NOMO-1 (cell line): ENCODE measurements around the gene ACVR1B.
"Not testable (repeated sequence)": the region's sequence is repeated elsewhere in the genome, so short reads cannot be mapped to it uniquely, and the experiment has no call there.

Source experiments
- DNase-seq, 2 experiments: peaks; one replicate each; lab custom pipeline; 2025; ENCODE audit not compliant: unreplicated experiment in 2 of 2; lab: John Stamatoyannopoulos, UW

ACVR1B gene

DNA sequence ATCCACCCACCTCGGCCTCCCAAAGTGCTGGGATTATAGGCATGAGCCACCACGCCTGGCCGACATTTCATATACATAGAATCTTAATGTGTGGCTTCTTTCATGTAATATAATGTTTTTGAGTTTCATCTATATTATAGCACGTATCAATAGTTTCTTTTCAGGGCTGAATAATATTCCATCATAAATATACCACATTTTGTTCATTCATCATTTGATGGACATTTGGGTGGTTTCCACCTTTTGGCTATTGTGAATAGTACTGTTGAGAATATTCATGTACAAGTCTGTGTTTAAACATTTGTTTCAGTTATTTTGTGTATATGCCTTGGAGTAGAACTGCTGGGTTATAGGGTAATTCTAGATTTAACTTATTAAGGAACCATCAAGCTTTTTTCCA is 12.0 kb downstream of the ACVR1B start:
- DNase-seq, result no peak

DNA sequence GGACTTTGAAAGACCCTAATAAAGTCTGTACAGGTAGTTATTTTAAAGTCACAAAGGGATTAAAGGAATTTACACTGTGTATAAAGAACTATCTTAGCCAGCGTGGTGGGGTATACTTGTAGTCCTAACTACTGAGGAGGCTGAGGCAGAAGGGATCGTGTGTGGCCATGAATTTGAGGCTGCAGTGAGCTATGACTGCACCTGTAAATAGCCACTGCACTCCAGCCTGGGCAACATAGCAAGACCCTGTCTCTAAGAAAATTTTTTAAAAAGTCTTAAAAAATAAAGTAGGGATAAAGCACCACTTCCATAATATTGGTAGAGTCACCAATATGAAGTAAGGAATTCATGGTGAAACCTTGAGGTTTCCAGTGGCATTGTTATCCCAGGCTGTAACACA is 18.1 kb downstream of the ACVR1B start:
- no peak for DNase-seq

DNA sequence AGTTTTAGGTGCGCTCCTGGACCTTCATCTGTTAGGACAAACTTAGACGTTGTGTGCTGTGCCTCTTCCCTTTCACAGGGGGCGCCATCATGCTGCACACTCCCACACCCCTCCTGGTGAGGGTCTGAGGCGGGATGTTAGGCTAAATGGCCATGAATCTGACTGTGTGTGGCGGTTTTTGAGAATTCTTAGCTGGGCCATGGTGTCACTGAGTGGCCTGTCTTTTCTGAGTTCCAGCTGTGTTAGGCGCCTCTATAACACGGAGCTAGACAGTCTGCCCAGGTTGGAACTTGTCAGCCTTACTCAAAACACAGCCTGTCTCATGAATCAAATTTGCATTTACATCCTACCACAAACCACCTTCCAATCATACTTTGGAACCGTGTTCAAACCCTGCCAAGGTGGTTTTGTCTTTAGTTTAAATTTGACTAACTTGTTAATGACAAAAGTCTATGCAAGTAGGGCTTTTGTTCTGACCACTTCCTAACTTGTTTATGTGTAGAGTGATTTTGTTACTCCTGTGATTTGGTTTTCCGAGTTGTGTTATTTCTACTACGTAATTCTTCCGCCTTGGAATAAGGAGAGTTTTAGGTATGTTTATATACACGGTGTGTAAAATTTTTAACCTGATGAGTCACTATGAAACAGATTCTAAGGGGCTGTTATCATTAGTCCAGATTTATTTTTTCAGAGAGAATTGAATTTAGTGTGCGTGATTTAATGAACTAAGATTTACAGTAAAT is 19.6 kb downstream of the ACVR1B start:
- DNase-seq, result peak; percentile 15 to 26

DNA sequence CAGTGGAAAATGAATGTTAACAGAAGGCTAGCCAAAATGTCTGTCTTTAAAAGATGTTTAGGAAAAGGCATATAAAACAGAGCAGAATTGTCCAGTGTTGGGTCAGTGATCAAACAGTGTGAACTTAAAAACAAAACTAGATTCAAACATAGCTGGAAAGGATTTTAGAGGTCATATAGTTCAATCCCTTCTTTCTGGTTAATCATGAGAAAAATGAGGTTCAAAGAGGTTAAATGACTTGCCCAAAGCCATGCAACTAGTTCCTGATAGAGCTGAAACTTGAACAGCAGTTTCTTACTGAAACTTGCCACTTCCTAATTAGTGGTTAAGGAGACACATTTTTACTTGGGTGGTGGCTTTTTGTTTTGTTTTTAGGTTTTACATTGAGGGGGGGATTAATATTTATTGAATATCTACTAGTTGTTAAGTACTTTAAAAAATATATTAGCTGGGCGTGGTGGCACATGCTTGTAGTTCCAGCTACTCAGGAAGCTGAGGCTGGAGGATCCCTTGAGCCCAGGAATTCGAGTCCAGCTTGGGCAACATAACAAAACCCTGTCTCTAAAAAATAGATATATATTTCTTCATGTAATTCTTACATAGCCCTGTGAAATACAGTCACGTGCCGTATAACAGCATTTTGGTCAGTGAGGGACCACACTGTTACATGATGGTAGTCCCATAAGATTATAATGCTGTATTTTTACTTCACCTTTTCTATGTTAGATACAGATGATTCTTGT is 20.4 kb downstream of the ACVR1B start:
- DNase-seq, result peak; percentile 47 to 72

DNA sequence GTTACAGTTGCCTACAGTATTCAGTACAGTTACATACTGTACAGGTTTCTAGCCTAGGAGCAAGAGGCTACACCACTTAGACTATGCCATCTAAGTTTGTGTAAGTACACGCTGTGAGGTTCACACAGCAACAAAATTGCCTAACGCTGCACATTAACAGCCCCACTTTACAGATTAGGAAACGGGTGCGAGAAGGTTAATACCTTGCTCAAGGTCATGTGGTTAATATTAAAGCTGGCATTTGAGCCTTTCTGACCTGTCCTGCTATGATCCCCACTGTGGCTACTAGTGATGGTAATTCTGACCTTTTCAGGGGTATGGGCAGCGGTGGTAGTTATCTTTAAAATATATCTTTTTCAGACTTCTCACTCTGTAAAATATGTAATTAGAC is 20.9 kb downstream of the ACVR1B start:
- peak; percentile 24 to 40 for DNase-seq

DNA sequence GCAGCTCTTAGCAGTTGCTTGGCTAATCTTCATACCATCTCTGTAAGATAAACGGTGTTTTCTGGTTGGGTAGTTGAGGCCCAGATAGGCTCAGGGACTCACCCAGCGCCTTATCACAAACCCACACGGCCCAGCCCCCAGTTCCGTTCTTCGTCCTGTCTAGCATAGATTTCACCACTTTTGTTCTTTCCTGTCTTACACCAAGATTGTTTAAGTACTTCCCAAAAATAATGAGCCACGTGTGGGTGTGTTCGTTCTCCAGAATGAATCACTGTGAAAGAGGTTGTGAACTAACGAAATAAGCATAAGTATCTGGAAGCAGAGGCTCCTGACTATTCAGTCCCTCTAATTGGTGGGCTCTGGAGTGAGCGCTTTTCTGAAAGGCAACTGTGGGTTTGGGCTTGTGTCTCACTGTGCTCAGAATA is 21.4 kb downstream of the ACVR1B start:
- peak; percentile 97 for DNase-seq

DNA sequence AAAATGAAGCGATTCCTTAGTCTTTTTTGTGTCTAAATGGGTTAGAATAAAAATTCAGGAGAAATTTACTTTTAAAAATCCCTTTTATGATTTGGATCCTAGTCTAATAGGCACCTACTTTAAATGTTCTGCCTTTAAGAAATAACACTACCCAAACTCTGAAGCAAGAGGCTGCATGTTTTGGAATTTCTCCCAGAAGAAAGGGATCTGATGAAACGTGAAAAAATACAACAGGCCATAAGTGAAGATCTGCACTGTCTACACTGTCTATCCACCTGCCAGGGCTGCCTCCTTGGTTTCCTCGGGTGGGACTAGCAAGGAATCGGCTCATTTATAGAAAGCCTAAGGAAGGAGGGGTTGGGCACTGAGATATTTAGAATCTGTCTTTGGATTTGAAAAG is 22.1 kb downstream of the ACVR1B start:
- no peak for DNase-seq

DNA sequence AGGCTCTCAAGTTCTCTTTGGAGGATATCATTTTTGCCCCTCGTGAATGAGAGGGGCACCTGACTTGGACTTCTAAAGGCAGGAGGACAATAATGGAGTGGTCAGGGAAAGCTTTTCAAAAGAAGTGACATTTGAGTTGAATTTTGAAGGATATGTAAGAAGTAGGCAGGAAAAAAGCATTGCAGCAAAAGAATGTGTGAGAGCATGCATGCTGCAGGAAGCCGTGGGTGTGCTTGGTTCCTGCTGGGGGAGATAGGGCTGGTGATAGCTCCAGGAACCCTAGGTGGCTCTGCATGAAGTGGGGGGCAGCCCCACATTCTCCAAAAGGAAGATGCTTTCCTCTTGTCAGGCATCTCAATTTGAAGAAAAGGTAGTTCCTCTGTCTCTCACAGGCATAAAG is 23.1 kb downstream of the ACVR1B start:
- no peak for DNase-seq

DNA sequence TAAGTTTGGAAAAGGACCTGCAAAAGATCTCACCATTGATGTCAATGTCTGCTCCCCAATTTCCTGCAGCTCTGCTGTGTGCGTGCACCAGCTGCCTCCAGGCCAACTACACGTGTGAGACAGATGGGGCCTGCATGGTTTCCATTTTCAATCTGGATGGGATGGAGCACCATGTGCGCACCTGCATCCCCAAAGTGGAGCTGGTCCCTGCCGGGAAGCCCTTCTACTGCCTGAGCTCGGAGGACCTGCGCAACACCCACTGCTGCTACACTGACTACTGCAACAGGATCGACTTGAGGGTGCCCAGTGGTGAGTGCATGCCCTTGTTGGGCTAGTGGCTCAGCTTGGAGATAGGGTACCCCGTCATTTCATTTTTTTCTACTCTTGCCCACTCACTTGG is 23.7 kb downstream of the ACVR1B start:
- no peak for DNase-seq

DNA sequence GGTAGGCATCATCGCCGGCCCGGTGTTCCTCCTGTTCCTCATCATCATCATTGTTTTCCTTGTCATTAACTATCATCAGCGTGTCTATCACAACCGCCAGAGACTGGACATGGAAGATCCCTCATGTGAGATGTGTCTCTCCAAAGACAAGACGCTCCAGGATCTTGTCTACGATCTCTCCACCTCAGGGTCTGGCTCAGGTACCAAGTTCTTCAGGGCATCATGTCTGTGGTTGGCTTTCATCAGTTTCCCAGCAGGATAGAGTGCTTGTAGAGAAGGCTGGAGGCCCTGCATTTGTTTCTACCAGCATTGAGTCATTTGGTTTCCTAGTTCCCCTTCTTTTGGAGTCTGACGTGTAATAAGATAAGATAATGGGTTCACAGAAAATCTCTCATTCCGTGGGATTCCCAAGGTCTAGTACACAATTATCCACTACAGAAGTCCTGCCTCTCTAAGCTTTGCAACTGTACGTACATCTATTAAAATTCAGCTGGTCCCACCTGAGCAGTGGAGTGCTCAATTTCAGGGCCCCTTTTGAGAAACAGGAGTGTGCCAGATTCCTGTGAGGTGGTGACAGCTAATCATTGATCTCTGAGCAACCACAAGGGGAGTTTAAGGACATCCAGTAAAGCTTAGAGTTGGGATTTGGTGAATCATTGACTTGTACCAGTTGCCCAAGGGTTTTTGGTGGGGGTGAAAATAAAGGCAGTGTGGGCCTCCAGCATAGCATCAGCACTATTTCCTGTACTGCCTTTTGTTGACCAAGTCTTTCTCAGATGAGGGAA is 25.1 kb downstream of the ACVR1B start:
- DNase-seq, result peak; percentile 44 to 47

DNA sequence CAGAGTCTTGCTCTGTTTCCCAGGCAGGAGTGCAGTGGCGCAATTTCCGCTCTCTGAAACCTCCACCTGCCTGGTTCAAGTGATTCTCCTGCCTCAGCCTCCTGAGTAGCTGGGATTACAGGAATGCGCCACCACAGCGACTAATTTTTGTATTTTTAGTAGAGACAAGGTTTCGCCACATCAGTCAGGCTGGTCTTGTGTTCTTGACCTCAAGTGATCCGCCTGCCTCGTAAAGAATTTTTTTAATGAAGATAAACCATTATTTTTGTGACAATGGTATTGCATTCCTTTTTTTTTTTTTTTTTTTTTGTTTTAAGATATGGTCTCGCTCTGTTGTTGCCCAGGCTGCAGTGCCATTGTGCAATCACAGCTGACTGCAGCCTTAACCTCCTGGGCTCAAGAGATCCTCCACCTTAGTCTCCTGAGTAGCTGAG is 25.8 kb downstream of the ACVR1B start:
- DNase-seq, result no peak

DNA sequence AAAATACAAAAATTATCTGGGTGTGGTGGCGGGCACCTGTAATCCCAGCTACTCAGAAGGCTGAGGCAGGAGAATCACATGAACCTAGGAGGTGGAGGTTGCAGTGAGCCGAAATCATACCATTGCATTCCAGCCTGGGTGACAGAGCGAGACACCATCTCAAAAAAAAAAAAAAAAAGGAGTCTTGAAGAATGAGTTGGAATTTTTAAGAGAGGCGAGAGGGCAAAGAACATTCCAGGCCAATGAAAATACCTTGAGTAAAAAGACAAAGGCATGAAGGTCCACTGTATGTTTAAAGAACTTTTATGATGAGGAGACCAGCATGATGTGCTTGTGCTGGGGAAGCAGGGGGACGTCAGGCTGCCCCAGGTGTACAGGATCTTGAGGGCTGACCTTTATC is 27.8 kb downstream of the ACVR1B start:
- DNase-seq, result not testable (repeated sequence)

DNA sequence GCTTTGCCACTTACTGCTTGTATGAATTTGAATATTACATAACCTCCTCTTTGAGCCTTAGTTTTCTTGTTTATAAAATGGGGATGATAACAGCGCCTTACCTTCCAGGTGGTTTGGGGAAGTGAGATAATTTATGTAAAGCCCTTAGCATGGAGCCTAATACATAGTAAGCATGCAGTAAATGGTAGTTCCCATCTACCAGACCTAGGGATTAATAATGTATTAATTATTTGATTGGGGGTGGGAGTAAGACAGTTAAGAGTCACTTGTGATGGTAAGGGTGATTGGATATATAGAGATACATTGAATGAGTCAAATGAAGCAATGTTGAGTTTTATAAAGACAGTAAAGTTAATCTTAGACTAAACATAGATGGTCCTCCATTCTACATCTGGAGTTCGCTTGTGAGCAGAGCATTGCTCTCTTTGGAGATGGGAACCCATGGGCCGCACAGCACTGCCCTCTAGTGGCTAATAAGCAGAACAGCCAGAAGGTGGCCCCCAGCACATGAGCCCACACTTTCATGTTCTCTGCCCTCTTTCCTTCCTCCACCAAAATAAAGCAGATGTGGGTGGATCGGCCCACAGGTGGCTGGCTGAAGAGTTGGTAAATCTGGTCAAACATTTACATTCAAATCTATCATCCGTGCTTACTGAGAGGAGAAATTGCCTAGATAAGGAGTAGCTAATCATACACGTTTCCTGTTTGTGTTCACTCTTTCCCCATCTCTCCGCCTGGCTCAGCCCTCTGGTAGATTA is 28.7 kb downstream of the ACVR1B start:
- DNase-seq, result peak; percentile 36 to 65

DNA sequence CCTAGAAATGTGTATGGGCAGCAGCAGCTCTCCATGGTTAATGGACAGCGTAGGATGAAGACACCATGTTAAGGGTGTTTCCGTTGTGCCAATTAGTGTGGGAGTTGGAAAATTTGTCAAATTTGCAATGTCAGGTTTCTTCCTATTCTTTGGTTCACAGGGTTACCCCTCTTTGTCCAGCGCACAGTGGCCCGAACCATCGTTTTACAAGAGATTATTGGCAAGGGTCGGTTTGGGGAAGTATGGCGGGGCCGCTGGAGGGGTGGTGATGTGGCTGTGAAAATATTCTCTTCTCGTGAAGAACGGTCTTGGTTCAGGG is 29.3 kb downstream of the ACVR1B start:
- DNase-seq, result no peak

DNA sequence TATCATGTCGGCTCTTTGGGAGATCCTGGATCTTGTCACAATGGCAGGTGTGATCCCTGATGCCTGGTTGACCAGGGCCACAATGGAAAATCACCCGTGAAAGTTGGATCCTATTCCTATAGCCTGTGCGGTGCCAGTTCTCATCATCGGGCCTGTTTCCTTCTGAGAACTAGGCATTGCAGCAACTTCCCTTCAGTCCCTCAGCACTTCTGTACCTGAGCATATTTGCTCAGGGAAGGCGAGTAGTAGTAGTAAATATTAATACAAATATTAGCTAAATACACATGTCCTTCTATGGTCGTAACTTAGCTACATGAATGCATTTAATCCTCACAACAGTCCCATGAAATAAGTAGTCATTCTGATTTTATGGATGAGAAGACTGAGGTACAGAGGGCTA is 33.2 kb downstream of the ACVR1B start:
- no peak for DNase-seq

DNA sequence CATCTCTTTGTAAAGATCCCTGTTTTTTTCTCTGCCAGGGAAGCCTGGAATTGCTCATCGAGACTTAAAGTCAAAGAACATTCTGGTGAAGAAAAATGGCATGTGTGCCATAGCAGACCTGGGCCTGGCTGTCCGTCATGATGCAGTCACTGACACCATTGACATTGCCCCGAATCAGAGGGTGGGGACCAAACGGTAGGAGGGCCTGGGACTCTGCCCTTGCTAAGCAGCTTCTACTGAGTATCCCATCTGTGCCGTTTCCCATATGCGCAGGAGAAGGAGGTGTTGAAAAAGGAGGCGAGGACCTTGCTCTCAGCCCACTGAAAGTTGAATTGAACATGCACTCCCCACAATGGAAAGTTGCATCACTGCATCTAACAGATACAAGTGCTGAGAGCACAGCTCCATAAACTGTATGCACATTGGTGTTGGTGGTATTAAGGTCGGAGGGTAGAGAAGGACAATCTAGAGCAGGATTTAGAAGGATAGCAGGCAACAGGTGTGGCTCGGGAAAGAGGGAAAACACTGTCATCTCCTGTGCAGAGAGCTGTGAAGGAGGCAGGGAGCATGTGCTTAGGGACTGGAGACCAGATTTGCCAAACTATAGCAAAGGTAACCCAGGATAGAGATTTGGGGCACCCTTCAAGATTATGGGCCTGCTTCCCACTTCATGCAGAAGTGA is 33.8 kb downstream of the ACVR1B start:
- no peak for DNase-seq

DNA sequence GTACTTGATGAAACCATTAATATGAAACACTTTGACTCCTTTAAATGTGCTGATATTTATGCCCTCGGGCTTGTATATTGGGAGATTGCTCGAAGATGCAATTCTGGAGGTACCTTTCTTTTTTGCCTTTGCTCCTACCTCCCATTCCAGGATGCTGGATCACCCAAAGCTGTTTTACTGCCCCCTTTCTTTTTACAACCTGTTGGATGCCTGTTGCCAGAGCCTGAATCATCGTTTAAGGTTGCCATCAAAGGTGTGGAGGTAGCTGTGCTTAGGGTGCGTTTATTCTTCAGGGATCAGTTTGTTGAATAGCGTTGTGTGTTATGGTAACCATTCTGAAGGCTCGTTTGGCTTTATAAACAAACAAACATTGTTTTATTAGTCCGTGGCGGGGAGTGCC is 35.3 kb downstream of the ACVR1B start:
- no peak for DNase-seq

DNA sequence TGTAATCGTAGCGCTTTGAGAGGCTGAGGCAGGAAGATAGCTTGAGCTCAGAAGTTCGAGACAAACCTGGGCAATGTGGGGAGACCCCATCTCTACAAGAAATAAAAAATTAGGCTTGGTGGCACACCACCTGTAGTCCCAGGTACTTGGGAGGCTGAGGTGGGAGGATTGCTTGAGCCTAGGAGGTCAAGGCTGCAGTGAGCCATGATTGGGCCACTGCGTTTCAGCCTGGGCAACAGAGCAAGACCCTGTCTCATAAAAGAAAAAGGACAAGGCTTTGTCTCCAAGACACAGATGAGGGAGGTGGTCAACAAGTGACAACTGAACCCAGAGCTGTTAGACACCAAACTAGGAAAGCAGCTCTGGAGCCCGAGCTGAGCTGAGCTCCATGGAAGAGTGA is 40.7 kb downstream of the ACVR1B start:
- no peak for DNase-seq

DNA sequence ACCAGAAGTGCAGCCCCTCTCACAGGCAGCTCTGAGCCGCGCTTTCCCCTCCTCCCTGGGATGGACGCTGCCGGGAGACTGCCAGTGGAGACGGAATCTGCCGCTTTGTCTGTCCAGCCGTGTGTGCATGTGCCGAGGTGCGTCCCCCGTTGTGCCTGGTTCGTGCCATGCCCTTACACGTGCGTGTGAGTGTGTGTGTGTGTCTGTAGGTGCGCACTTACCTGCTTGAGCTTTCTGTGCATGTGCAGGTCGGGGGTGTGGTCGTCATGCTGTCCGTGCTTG is 43.0 kb downstream of the ACVR1B start:
- DNase-seq, result no peak

DNA sequence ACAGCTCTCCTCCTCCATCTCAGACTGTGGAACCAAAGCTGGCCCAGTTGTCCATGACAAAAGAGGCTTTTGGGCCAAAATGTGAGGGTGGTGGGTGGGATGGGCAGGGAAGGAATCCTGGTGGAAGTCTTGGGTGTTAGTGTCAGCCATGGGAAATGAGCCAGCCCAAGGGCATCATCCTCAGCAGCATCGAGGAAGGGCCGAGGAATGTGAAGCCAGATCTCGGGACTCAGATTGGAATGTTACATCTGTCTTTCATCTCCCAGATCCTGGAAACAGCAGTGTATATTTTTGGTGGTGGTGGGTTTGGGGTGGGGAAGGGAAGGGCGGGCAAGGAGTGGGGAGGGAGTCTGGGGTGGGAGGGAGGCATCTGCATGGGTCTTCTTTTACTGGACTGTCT is 43.5 kb downstream of the ACVR1B start:
- no peak for DNase-seq

DNA sequence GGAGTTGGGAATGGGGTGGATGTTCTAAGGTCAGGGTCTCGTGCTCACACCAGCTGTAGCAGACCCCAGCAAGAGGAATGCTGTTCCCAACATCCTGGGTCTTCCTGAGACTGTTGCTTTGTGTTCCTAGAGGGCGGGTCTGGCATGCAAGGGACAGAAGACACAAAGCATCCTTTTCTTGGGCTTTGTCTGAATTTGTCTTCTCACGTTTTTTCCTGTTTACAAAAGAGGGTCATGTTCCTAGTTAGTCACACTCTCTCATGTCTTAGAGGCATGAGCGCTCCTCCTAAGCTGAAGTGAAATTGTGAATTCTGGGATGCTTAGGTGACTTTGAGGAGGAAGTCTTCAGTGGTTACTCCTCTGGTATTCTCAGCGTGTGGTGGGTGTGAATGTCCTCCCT is 45.6 kb downstream of the ACVR1B start:
- no peak for DNase-seq
